H4 (cell line): ENCODE results near the gene PDK3. TPM values are rescaled to one million over a fixed set of nuclear protein-coding genes. Genes with fewer than 3 reads are reported as not detected.

ENCODE experiments used
- DNase-seq: peaks from one replicate; pipeline ENCODE4 v3.0.0-alpha.2; 2015; ENCODE audit warnings: low spot score
- total RNA-seq: library from RNA; depleted of rRNA; stranded (reverse); fragments of >200 nt; shearing (Covaris generic); gene quantifications from 2 replicates; pipeline ENCODE4 v1.2.3, GENCODE V29; 2014

The PDK3 gene
- total RNA-seq, 1 experiment from 2014 or later, result 27.9 TPM

- no peak for DNase-seq
Measured at GRCh38 chrX:24482823-24483415, 17.8 kb downstream of the PDK3 start.

GRCh38 chrX:24483596-24483995 lies 18.5 kb downstream of the PDK3 start:
- DNase-seq, result no peak

- no peak for DNase-seq
Measured at GRCh38 chrX:24485323-24485722, 20.2 kb downstream of the PDK3 start.

DNA sequence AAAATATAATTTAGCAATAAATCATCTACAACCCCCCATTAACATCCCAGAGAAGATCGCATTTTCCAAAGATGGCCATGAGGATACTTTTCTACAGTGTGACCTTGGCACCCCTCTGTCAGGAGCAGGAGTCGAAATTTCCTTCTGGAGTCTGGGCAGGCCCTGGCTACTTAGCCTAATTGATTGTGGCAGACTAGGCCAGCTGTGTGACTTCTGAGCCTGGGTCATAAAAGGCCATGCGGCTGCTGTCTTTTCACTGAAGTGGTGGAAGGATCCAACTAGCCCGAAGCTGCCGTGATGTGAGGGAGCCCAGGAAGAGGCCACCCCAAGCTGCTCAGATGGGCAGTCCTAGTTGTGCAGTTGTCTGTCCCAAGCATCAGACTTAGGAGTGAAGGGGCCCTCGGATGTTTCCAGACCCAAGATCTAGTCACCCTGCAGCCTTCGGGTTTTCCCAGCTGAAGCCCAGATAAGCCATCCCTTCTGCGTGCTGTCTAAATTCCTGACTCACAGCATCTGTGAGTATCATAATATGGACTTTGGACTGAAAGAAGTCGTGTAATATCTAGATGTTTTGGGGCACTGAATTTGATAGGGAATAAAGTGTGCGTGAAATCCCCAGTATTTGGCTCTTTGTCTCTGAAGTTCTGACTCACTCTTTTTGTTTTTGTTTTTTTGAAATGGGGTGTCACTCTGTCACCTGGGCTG lies 21.0 kb downstream of the PDK3 start:
- no peak for DNase-seq

DNA sequence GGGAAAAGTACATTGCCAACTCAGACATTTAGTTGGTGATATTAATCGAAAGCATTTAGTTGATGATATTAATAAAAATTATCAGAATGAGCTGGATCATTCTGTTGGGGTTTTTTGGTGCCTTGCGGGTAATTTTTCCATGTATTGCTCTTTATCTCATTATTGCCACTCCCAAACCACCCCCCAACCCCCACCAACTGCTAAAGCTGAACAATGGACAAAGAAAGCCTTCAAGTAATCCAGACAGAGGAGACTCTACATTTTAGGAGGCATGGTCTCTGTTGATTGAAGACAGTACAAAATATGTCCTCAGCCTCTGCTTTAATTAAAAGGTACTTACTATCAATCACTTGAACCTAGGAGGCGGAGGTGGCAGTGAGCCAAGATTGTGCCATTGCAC lies 22.5 kb downstream of the PDK3 start:
- DNase-seq, result no peak

DNA sequence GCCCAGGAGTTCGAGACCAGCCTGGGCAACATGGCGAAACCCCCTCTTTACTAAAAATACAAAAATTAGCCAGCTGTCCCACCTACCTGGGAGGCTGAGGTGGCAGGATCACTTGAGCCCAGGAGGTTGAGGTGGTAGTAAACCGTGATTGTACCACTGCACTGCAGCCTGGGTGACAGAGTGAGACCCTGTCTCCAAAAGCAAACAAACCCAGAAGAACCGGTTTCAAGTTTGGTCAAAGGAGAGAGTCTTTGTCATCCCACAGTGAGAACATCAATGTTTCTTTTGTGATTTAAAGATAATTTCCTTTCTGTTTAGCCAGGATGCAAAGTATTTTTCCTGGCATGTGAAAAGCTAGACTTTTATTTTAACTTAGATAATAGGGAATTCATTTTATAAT lies 26.7 kb downstream of the PDK3 start:
- no peak for DNase-seq

- peak; percentile 6 for DNase-seq
Measured at GRCh38 chrX:24493740-24494581, 28.9 kb downstream of the PDK3 start.

DNA sequence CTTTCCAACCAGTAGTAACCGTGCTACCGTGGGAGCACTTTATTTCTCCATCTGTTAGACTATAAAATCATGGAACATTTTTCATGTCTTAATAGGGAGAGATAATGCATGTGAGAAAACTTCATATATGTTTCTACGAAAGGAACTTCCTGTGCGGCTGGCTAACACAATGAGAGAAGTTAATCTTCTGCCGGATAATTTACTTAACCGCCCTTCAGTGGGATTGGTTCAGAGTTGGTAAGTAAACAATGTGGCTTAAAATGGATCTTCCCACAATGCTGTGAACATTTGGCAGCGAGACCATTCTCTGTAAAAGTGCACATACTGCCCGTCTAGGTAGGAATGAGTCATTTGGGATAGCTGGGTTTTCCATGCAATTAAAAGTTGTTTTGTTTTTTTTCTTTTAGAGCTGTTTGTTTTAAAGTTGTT lies 29.6 kb downstream of the PDK3 start:
- DNase-seq, result peak; percentile 96

GRCh38 chrX:24495700-24496099 lies 30.6 kb downstream of the PDK3 start:
- DNase-seq, result no peak

DNA sequence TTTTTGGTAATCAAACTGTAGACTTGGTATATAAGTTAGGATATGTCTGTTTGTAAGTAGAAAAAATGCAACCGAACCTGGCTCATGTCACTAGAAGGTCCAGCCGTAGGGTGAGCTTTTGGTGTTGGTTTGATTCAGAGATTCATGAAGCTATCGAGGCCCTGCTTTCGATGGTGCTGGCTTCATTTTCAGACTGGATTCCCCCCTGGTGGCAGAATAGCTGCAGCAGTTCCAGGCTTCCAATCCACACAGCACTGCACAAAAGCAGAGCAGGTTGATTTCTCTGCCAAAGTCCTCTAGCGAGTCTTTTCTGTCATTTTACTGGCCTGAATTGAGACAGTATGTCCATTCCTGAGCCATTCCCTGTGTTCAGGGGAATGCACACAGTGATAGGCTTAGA lies 33.1 kb downstream of the PDK3 start:
- DNase-seq, result peak; percentile 7

- DNase-seq, result no peak
Measured at GRCh38 chrX:24498975-24499374, 33.9 kb downstream of the PDK3 start.

DNA sequence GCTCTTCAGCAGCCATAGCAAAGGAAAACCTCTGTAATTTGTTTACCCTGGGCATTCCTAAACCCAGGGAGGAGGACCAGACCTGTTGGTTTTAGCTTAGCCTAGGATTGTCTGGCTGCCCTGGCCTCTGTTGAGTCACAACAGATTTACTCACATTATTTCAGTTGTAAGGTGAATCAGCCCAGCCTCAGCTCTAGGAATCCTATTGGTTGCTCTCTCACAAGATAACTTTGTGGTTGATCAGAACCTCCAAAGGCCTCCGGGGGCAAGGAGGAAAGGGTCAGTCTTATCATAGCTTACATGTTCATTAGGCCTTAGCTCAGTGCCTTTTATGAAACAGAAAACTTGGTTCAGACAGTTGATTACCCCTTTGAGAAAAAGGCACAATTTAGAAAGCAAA lies 41.0 kb downstream of the PDK3 start:
- peak; percentile 16 for DNase-seq

DNA sequence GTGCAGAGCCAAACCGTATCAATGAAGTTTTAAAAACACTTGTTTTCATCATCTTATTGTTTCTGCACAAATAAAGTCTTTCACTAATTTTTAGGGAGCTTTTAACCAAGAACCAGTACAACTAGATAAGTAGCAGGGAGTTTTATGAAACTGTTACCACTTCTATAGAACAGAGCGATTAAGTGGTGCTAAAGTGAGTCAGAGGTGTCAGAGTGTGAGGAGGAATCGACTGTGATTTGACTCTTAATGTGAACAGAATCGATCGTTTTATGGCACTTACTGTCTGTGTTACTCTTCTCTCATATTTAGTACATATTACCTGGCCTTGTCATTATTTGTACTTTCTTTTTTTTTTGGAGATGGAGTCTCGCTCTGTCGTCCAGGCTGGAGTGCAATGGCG lies 43.3 kb downstream of the PDK3 start:
- DNase-seq, result no peak

- no peak for DNase-seq
Measured at GRCh38 chrX:24513416-24513815, 48.3 kb downstream of the PDK3 start.

GRCh38 chrX:24515447-24515846 lies 50.4 kb downstream of the PDK3 start:
- peak; percentile 12 for DNase-seq

DNA sequence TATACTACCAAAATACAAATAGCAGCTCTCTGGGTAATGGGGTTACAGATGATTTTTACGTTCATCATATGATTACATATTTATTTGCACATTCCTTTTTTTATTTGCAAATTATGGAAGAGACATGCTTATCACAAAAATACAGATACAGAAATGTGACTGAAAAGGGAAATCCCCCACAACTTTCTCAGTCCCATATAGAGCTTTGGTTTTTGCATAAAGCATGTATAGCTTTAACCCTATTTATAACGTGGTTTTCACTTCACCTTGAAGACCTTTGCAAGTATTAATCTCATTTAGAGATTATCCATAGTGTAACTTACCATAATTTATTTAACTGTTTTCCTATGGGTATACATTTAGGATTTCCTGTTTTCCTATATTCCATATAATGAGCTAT lies 55.4 kb downstream of the PDK3 start:
- DNase-seq, result no peak

- DNase-seq, result no peak
Measured at GRCh38 chrX:24525455-24525854, 60.4 kb downstream of the PDK3 start.

- DNase-seq, result no peak
Measured at GRCh38 chrX:24526616-24527015, 61.5 kb downstream of the PDK3 start.

GRCh38 chrX:24528605-24529004 lies 63.5 kb downstream of the PDK3 start:
- no peak for DNase-seq

GRCh38 chrX:24536551-24536950 lies 71.5 kb downstream of the PDK3 start:
- no peak for DNase-seq

DNA sequence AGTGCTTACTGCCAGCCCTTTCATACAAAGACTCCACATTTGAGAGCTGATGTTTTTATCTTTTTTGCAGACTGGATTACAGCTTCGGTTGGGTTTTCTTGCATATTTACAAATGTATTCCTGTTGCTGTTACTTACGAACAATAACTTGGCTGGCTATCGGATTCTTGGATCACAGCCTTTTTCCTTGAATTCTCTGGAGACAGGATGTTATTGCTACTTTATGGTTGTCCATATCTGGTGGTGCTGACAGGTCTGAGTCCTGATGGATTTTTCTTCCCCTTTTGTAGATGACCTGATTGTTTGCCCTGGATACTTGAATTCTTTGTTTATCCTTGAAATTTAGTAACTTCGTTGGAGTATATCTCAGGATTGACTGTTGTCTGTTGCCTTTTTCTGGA lies 77.7 kb downstream of the PDK3 start:
- DNase-seq, result no peak

DNA sequence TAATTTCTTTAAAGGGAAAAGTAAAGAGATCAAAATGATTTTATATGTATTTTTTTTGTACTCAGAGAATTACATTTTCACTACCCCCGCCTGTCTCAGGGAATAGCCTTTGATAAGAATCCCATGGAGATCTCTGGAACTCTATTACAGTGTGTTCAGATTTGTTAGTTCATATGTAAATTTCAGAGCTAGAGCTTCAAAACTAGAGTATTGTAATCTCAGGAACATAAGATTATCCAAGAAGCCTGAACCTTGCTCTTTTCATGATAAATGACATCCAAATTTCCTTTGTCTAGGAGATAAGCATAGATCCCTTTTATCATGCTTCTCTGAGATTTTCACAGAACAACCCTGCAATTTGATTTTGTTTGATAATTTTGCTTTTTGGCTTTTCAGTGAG lies 82.9 kb downstream of the PDK3 start:
- DNase-seq, result no peak

GRCh38 chrX:24550166-24550565 lies 85.1 kb downstream of the PDK3 start:
- no peak for DNase-seq
